ENCODE measurements around the gene FAM25A.
"Not testable (repeated sequence)": the region's sequence is repeated elsewhere in the genome, so short reads cannot be mapped to it uniquely, and the experiment has no call there.

The FAM25A gene

DNA sequence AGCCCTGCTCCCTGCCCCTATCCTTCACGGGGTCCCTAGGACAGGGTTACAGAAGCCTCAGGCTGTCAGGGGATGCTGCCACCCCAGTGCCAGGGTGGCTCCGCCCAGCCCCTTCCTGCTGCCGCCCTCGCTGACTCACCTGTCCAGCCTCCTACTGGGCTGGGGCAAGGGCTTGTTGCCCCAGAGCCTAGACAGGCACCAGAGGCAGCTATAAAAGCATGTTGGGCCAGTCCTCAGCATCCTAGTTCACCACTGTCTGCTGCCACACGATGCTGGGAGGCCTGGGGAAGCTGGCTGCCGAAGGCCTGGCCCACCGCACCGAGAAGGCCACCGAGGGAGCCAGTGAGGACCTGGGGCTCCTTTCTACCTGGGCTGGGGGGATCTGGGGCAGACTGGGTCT lies at the start of gene FAM25A:
Gene FAM25A (plus strand): TSS at position 239 of the 400 bp plus-strand sequence. CDS start 31 bp downstream, at position 270.
- not testable (repeated sequence) for DNase-seq (ENCODE audit: low spot score)

DNA sequence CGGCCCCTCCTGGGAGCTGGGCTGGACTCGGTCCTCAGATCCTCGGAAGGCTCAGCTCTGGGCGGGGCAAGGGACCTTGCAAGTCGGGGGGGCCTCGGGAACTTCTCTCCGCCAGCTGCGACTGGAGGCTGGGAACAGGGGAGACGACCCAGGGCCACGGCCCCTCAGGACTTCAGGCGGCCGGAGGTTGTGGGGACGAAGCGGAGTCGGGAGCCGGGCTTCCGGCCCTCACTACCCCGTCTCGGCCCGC lies 49.2 kb upstream of the FAM25A start:
- DNase-seq (ENCODE audit: low spot score): no peak

DNA sequence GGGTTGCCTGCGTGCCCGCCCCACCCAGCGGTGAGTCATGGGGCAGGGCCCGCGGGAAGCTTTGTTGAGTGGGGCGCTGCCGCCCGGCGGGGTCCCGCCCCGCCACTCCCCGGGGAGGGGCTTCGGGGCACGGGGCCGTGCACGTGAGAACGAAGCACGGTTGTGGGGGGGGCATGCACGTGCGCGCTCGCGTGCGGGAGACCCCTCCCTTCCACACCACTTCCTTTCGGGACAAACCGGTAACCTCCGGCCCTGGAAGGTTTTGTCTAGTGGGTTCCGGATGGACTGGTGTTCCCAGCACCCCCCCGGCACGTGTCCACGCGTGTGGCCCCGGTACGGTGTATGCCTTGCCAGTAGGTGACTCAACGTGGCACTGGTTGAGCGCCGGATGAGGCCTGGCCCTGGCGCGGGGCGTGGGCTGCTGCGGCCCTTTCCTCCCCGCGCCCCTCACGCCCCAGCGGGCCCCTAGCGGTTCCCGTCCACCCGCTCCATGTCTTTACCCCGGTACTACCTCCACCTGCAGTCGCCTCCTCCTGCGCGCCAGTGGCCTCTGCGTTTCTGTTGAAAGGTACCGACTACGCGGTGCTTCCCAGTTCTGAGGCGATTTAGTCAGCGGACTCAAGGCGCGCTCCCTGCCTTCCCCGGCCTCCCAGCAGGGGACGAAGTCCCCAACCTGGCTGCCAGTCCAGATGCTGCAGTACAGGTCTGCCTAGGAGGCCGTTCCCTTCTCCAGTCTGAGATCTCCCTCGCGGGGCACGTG lies 48.7 kb upstream of the FAM25A start:
- DNase-seq (ENCODE audit: low spot score): peak; percentile 89

DNA sequence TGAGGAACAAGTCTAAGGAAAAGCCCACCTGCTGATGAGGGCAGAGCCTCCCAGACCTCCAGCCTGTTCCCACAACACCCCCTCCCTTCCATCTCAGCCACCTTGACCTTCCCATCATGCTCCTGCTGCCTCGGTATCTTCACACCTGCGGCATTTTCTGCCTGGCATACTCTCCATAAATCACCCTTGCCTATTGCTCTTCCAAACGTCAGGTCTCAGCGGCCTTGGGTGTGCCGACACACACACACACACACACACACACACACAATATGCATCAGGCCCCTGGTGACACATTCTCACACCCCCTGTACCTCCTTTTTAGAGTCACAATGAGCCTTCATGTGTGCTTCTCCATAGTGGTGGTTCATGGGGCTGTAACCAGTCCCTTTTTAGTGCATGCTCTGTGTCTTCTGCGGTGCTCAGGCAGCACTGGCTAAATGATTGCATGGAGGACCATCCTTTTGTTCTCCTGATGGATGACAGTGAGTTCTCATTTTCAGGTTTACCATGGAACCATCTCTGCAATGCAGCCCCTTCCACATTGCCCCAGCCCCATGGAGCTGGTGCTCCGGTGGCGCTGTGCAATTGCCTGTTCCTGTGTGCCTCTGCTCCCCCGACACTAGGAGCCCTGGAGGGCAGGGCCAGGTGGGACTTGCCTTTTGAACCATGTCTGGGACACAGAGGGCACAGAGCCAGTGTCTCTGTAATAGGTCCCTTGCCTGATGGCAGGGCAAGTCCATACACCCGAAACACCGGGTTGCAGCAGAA lies 47.3 kb upstream of the FAM25A start:
- DNase-seq (ENCODE audit: low spot score): no peak

DNA sequence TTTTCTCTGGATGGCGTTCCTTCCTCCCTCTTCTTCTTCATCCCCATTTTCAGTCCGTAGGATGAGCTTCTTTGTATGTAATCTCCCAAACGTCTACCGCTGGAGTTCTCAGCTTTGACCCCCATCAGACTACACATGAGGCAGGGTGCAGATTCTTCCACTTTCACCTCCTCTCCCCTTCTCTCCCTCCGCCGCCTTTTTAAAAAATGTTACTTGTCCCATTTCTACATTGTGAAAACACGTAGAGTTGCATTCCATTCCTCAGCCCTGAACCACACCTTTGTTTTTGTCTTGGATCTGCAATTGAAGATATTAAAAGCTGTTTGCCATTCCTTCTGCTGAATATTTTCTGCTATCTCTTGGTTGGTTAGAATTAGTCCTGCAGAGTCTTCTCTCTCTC lies 45.6 kb upstream of the FAM25A start:
- no peak for DNase-seq (ENCODE audit: low spot score)

DNA sequence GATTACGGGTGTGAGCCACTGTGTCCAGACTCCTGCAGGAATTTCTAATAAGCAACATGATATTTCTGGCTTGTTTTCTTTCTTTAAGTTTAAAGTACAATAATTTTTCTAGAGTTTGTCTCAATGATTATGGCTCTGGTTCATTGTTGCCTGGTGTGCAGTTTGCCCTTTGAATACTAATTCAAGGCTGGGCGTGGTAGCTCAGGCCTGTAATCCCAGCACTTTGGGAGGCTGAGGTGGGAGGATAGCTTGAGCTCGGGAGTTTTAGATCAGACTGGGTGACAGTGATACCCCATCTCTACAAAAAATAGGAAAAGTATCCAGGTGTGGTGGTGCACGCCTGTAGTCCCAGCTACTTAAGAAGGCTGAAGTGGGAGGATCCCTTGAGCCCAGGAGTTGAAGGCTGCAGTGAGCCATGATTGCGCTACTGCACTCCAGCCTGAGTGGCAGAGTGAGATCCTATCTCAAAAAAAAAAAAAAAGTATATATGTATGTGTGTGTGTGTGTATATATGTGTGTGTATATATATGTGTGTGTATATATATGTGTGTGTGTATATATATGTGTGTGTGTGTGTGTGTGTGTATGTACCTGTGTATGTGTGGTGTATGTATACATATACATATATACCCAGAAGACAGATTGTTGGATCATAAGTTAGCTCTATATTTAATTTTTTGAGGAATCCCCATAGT lies 43.6 kb upstream of the FAM25A start:
- no peak for DNase-seq (ENCODE audit: low spot score)

DNA sequence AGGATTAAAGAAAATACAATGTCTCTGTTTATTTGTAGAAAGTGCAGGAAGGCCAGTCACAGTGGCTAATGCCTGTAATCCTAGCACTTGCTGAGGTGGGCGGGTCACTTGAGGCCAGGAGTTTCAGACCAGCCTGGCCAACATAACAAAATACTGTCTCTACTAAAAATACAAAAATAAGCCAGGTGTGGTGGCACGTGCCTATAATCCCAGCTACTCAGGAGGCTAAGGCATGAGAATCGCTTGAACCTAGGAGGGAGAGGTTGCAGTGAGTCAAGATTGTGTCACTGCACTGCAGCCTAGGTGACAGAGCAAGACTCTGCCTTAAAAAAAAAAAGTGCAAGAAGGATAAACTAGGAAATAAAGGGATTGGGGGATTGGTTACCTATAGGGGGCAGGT lies 41.6 kb upstream of the FAM25A start:
- not testable (repeated sequence) for DNase-seq (ENCODE audit: low spot score)

DNA sequence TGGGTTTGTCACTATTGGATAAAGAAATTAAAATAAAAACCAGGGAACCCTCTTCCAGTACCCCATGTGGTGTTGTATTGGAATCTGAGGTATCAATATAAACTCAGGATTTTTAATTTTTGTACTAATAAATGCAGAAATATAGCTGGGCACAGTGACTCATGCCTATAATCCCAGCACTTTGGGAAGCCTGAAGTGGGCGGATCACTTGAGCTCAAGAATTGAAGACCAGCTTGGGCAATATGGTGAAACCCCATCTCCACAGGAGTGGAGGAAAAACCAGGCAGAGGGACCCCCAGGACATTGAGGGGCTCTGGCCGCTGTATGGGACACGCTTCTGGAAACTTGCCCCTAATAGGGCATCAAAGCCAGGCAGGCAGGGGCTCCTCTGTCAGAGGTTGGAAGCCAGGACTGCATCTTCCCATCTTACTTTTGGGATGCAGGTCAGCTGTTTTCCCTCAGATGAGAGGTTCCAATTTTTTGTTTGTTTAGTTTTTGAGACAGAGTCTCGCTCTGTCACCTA lies 40.7 kb upstream of the FAM25A start:
- DNase-seq (ENCODE audit: low spot score): no peak

DNA sequence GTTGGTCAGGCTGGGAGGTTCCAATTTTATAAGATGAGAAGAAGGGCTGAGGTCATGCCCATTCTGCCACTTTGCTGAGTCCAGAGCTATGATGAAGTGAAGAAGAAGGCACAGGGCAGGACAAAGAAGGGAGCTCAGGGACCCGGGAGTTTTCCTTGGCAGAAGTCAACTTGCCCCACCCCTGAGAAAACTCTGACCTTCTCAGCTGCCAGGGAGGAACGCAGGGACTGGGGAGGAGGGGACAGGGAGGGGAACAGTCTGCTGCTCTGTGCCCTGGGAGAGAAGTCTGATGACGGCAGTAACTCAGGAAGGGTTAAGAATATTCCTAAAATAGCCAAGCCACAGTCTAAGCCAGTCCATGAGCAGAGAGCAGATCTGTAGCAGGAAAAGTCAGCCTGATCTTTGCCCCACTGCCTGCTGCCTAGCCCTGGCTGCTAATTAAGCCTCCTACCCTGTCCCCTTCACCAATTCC lies 40.1 kb upstream of the FAM25A start:
- no peak for DNase-seq (ENCODE audit: low spot score)

DNA sequence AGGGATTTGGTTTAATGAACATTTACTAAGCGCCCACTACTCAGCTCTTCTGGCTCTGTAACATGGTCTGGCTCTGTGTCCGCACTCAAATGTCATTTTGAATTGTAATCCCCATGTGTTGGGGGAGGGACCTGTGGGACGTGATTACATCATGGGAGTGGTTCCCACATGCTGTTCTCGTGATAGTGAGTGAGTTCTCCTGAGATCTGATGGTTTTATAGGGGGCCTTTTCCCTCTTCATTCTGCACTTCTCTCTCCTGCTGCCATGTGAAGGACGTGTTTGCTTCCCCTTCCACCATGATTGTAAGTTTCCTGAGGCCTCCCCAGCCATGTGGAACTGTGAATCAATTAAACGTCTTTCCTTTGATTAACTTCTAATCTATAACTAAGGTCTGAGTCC lies 39.1 kb upstream of the FAM25A start:
- DNase-seq (ENCODE audit: low spot score): not testable (repeated sequence)

DNA sequence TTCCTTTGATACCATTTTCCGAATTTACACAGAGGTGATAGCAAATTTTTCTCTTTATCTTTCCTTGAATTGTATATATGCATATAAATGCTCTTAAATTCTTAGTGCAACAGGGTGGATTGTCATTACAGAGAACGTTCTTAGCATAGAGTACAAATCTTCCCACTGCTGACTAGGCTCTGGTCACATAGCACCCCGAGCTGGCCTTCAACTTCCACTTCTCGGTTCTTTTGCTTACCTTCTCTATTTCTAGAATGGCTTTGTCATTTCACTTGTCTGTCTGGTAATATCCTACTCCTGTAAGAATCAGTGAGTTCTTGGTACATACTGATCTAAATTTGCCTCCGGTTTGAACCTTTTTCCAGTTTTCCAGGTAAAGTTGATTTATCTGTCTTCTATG lies 38.4 kb upstream of the FAM25A start:
- DNase-seq (ENCODE audit: low spot score): no peak

DNA sequence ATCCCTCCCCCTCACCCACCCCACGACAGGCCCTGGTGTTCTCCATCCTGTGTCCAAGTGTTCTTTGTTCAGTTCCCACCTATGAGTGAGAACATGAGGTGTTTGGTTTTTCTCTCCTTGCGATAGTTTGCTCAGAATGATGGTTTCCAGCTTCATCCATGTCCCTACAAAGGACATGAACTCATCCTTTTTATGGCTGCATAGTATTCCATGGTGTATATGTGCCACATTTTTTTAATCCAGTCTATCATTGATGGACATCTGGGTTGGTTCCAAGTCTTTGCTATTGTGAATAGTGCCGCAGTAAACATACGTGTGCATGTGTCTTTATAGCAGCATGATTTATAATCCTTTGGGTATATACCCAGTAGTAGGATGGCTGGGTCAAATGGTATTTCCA lies 35.6 kb upstream of the FAM25A start:
- DNase-seq (ENCODE audit: low spot score): not testable (repeated sequence)

DNA sequence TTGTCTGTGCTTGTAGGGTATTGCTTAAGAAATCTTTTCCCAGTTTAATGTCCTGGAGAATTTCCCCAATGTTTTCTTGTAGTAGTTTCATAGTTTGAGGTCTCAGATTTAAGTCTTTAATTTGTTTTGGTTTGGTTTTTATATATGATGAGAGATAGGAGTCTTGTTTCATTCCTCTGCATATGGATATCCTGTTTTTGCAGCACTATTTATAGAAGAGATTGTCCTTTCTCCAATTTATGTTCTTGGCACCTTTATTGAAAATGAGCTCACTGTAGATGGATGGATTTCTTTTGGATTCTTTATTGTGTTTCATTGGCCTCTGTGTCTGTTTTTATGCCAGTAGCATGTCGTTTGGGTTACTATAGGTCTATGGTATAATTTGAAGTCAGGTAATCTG lies 31.6 kb upstream of the FAM25A start:
- no peak for DNase-seq (ENCODE audit: low spot score)

DNA sequence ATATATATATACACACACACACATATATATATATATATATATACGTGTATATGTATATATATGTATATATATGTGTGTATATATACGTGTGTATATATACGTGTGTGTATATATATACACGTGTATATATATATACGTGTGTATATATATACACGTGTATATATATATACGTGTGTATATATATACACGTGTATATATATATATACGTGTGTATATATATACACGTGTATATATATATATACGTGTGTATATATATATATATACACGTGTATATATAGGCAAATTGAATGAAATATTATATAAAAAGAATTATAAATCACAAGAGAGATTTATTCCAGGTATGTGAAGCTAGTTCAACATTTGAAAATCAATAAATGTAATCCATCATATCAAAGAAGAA lies 28.7 kb upstream of the FAM25A start:
- not testable (repeated sequence) for DNase-seq (ENCODE audit: low spot score)

DNA sequence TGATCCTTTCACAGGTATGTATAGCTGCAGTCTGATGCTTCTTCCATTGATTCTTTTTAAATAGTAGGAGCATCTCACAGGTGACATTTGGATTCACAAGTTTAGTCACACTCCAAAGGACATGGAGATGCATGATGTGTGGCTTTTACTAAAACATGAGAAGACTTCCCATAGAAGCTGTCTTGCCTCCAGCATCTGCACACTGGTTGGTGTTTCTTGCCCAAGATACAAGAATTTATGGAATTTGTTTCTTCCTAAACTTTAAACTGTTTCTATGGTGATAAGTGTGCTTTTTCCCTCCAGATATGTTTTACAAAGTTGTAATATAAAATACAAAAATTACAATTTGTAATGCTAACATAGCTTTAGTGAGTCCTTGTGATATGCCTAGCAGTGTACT lies 27.6 kb upstream of the FAM25A start:
- DNase-seq (ENCODE audit: low spot score): no peak

DNA sequence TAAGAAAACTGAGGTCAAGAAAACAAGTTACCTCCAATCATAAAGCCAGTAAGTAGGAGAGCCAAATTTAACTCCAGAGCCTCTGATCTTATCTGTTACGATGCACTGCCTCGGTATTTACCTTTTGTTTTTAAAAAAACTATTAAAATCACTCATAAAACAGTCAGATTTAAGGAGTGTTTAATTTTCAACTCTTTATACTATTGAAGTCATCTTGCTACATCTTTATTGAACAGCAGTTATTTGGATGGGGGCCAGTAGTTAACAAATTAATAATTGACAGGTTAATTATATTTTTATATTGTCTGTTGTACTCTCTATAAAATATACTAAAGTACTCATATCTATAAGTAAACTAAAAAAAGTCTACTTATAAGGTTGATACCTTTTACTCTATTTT lies 27.2 kb upstream of the FAM25A start:
- DNase-seq (ENCODE audit: low spot score): no peak

DNA sequence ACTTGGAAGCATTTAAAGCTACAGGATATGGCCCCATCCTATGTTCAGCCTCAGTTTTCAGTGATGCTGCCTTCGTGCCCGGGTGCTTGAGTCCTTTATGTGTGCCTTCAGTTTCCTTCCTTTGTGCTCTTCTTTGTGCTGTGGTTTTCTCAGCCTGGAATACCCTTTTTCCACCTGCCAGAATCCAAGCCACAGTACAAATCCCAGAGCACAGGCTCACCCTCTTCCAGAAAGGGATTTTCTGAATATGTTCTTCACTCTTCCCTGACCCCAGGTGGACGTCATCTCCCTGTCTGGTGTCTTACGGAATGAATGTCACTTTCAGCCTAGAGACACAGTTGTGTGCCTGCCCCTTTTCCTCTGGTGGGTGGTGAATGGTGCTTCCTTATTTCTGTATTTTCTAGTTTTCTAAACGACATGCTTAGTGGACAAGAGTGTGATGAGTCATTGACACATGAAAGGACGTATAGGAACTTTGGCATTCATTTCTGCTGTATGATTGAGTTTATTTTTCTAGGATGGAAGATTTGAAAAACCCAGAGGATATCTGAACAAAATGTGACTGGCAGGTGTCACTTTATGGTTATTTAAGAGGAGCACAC lies 20.2 kb upstream of the FAM25A start:
- DNase-seq (ENCODE audit: low spot score): not testable (repeated sequence)

DNA sequence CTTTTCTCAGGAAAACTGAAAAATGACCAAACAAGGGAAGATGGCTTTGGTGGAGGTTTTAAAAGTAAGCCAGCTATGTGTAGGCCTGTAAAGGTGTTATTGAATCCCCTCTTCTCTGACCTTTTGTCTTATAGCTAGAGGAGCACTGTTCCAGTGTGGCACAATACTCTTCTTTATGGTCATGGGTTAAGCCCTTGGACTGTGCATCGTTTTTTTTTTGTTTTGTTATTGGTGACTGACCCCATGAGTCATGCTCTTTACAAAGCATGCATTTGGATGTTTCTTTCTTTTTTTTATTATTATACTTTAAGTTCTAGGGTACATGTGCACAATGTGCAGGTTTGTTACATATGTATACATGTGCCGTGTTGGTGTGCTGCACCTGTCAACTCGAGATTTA lies 19.6 kb upstream of the FAM25A start:
- DNase-seq (ENCODE audit: low spot score): no peak

DNA sequence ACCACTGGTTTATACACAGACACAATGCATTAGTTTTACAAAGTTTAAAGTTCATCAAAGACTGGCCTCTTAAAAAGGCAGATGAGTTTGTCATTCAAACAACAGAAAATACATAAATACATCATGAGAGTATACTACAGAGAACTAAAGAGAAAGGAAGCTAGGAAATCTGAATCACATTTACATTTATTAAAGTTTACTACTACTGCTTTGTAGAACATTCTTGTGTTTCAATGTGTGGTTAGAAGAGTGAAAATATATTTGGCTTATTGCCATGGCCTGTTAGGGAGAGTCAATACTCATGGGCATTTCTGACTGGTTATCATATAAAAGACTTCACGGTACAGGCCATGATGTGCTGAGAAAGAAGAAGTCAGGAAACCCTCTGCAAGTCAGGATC lies 13.0 kb upstream of the FAM25A start:
- not testable (repeated sequence) for DNase-seq (ENCODE audit: low spot score)

DNA sequence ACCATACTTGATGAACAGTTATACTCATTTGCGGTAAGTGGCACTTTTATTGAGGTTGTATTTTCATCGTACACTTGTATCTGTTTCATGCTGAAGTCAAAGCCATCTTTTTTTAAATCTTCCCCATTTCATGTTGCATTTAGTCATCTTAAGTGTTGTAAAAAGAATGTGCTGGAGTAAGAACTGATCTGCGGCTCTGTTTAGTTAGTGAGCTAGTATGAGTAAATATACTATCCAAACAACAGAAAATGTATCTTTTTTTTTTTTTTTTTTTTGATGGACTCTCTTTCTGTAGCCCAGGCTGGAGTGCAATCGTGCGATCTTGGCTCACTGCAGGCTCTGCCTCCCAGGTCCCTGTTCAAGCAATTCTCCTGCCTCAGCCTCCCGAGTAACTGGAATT lies 12.4 kb upstream of the FAM25A start:
- not testable (repeated sequence) for DNase-seq (ENCODE audit: low spot score)

DNA sequence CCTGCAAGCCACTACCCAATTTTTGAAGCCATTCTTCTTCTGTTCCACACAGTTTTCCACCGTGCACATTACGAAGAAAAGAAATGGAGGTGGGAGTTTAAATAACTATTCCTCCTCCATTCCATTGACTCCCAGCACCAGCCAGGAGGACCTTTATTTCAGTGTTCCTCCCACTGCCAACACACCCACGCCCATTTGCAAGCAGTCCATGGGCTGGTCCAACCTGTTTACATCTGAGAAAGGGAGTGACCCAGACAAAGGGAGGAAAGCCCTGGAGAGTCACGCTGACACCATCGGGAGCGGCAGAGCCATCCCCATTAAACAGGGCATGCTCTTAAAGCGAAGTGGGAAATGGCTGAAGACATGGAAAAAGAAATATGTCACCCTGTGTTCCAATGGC lies 11.8 kb upstream of the FAM25A start:
- DNase-seq (ENCODE audit: low spot score): not testable (repeated sequence)

DNA sequence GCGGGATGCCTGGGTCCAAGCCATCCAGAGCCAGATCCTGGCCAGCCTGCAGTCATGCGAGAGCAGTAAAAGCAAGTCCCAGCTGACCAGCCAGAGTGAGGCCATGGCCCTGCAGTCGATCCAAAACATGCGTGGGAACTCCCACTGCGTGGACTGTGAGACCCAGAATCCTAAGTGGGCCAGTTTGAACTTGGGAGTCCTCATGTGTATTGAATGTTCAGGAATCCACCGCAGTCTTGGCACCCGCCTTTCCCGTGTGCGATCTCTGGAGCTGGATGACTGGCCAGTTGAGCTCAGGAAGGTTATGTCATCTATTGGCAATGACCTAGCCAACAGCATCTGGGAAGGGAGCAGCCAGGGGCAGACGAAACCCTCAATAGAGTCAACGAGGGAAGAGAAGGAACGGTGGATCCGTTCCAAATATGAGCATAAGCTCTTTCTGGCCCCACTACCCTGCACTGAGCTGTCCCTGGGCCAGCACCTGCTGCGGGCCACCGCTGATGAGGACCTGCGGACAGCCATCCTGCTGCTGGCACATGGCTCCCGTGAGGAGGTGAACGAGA lies 10.9 kb upstream of the FAM25A start:
- DNase-seq (ENCODE audit: low spot score): not testable (repeated sequence)

All from kidney capillary endothelial cell (primary cell).